Measurements from ENCODE around the gene DPP3.

DNA sequence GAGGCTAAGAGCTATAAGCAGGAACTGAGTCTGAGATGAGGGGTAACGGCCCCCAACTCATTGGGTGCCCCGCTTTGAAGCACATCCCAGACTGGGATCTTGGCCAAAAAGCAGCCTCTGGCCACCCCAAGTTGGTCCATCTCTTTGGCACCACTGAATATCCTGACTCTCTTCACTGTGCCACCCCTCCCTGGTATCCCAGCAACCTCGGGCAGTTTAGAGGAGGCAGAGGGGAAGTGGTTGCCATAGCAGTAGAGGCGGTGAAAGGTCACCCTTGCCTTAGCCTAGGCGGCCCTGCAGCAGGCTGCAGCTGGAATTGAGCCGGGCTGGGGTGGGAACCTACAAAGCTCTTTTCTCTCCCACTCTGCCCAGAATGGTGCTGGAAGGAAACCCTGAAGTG, 12.5 kb upstream of the DPP3 start:
- TF ChIP-seq POLR2AphosphoS5 (IDR thresholded peaks at IDR 0.05; ENCODE audit: borderline replicate concordance, low read depth, low read length), result no peak
- TF ChIP-seq EZH2 (IDR thresholded peaks at IDR 0.05), result no peak

Measured in SK-N-MC (cell line).